Gastroesophageal sphincter (tissue), 4 donors: ENCODE results near the gene MS4A5. TPM values are rescaled to one million over a fixed set of nuclear protein-coding genes. Genes with fewer than 3 reads are reported as not detected.

ENCODE experiments used
- ATAC-seq: fragments of 150-250 bp; one replicate; pipeline ENCODE4 v1.9.1; 2016; ENCODE audit warnings: mild to moderate bottlenecking, moderate library complexity
- H3K27ac ChIP-seq, 4 donors: fragments of 200-600 bp; sonication (generic) in 3 of 4; 1 replicate in 3 of 4; 2 replicates in 1 of 4; pipeline ENCODE4 v1.5.1; 2016 to 2019
- H3K27me3 ChIP-seq: fragments of 200-600 bp; sonication (generic); one replicate; pipeline ENCODE4 v1.5.1; 2019
- H3K36me3 ChIP-seq, 2 donors: fragments of 200-600 bp; sonication (generic); one replicate each; pipeline ENCODE4 v1.5.1; 2019; ENCODE audit warnings: control low read depth in 1 of 2
- H3K4me1 ChIP-seq, 3 donors: fragments of 200-600 bp; sonication (generic); 1 replicate in 2 of 3; 2 replicates in 1 of 3; pipeline ENCODE4 v1.5.1; 2016 to 2019; ENCODE audit warnings: control low read depth in 2 of 3
- H3K4me3 ChIP-seq, 2 donors: fragments of 200-600 bp; sonication (generic); one replicate each; pipeline ENCODE4 v1.5.1; 2019; ENCODE audit warnings: mild to moderate bottlenecking in 1 of 2, moderate library complexity in 1 of 2
- H3K9me3 ChIP-seq, 3 donors: fragments of 200-600 bp; sonication (generic); one replicate each; pipeline ENCODE4 v1.5.1; 2017 to 2019; ENCODE audit warnings: control low read depth in 2 of 3
- CTCF ChIP-seq, 4 experiments: fragments of 200-600 bp in 2 of 4; fragments of 450-650 bp in 2 of 4; sonication (generic) in 1 of 4; IDR thresholded peaks; one replicate each; pipeline ENCODE4 v1.5.1; 2017 to 2019; ENCODE audit warnings: antibody characterized with exemption in 4 of 4, mild to moderate bottlenecking in 2 of 4, moderate library complexity in 2 of 4
- EP300 ChIP-seq: sonication (generic); formaldehyde crosslinking; IDR thresholded peaks from one replicate; pipeline ENCODE4 v1.6.1; 2017; ENCODE audit warnings: antibody characterized with exemption, mild to moderate bottlenecking
- POLR2A ChIP-seq, 2 donors: fragments of 450-650 bp; IDR thresholded peaks; one replicate each; pipeline ENCODE4 v1.6.1; 2017; ENCODE audit warnings: antibody characterized with exemption in 2 of 2, mild to moderate bottlenecking in 2 of 2, moderate library complexity in 1 of 2
- POLR2AphosphoS5 ChIP-seq: sonication (generic); formaldehyde crosslinking; IDR thresholded peaks from one replicate; pipeline ENCODE4 v1.6.1; 2017; ENCODE audit warnings: antibody characterized with exemption
- WGBS, 2 donors: methylation state at CpG; one replicate each; pipeline ENCODE4 v1.1.5; 2018; ENCODE audit warnings: low coverage in 1 of 2; 5-methylcytosine and 5-hydroxymethylcytosine counted together
- total RNA-seq, 4 donors: library from RNA; depleted of rRNA; stranded (reverse); fragments of >200 nt; gene quantifications; one replicate each; pipeline ENCODE4 v1.1.0, GENCODE V29; 2016

The MS4A5 gene
- total RNA-seq, 4 donors from 2014 or later, result not detected

- no peak overlapping the region for H3K27ac ChIP-seq
- H3K4me1 ChIP-seq, result no peaks in the 10 kb centered on the region
- H3K27me3 ChIP-seq, result no peaks in the 10 kb centered on the region
- H3K36me3 ChIP-seq, result no peaks in the 10 kb centered on the region
- WGBS, 2 donors, result 49 to 64% methylated on average over 2 of the region's 2 CpGs
- no peak overlapping the region for H3K4me3 ChIP-seq
- TF ChIP-seq EP300 (no peak), CTCF (IDR thresholded peaks at IDR 0.05) (no peak), POLR2A (IDR thresholded peaks at IDR 0.05) (no peak), POLR2AphosphoS5 (no peak)
- no peak for ATAC-seq
- H3K9me3 ChIP-seq, result no peaks in the 10 kb centered on the region
Measured at GRCh38 chr11:60468829-60469228, 39.5 kb downstream of the MS4A5 start.

- TF ChIP-seq POLR2AphosphoS5 (no peak), POLR2A (IDR thresholded peaks at IDR 0.05) (no peak), CTCF (IDR thresholded peaks at IDR 0.05) (no peak), EP300 (no peak)
- Histone ChIP-seq H3K4me1 (no peaks in the 10 kb centered on the region), H3K27me3 (no peaks in the 10 kb centered on the region), H3K36me3 (no peaks in the 10 kb centered on the region), H3K27ac (no peak overlapping the region), H3K9me3 (no peaks in the 10 kb centered on the region), H3K4me3 (no peak overlapping the region)
- ATAC-seq, result no peak
- 64 to 67% methylated on average over 2 of the region's 2 CpGs for WGBS, 2 donors
Measured at GRCh38 chr11:60469723-60470122, 40.4 kb downstream of the MS4A5 start.

- ATAC-seq, result no peak
- Histone ChIP-seq H3K27ac (no peak overlapping the region), H3K9me3 (no peaks in the 10 kb centered on the region), H3K36me3 (no peaks in the 10 kb centered on the region), H3K4me3 (no peak overlapping the region), H3K4me1 (no peaks in the 10 kb centered on the region), H3K27me3 (no peaks in the 10 kb centered on the region)
- TF ChIP-seq CTCF (IDR thresholded peaks at IDR 0.05) (no peak), EP300 (no peak), POLR2AphosphoS5 (no peak), POLR2A (IDR thresholded peaks at IDR 0.05) (no peak)
- WGBS, 2 donors, result 56 to 66% methylated on average over 5 to 6 of the region's 6 CpGs
Measured at GRCh38 chr11:60477035-60477445, 47.7 kb downstream of the MS4A5 start.

- TF ChIP-seq POLR2A (IDR thresholded peaks at IDR 0.05) (no peak), POLR2AphosphoS5 (no peak), EP300 (no peak), CTCF (IDR thresholded peaks at IDR 0.05) (no peak)
- Histone ChIP-seq H3K4me3 (no peak overlapping the region), H3K27me3 (no peaks in the 10 kb centered on the region), H3K9me3 (no peaks in the 10 kb centered on the region), H3K27ac (no peak overlapping the region), H3K4me1 (no peaks in the 10 kb centered on the region), H3K36me3 (no peaks in the 10 kb centered on the region)
- WGBS, 2 donors, result 25 to 29% methylated on average over 1 to 2 of the region's 2 CpGs
- no peak for ATAC-seq
Measured at GRCh38 chr11:60482361-60482760, 53.0 kb downstream of the MS4A5 start.

GRCh38 chr11:60485987-60486386 lies 56.6 kb downstream of the MS4A5 start:
- TF ChIP-seq POLR2AphosphoS5 (no peak), CTCF (IDR thresholded peaks at IDR 0.05) (no peak), POLR2A (IDR thresholded peaks at IDR 0.05) (no peak), EP300 (no peak)
- Histone ChIP-seq H3K27me3 (no peaks in the 10 kb centered on the region), H3K4me1 (no peaks in the 10 kb centered on the region), H3K4me3 (no peak overlapping the region), H3K27ac (no peak overlapping the region), H3K9me3 (no peaks in the 10 kb centered on the region), H3K36me3 (no peaks in the 10 kb centered on the region)
- 60 to 70% methylated on average over 5 of the region's 5 CpGs for WGBS, 2 donors
- no peak for ATAC-seq
